ENCODE measurements around the gene UBALD2. TPM values are rescaled to one million over a fixed set of nuclear protein-coding genes. Genes with fewer than 3 reads are reported as not detected.
"Not testable (repeated sequence)": the region's sequence is repeated elsewhere in the genome, so short reads cannot be mapped to it uniquely, and the experiment has no call there.

UBALD2 gene
- 22.7 TPM for total RNA-seq
- long read RNA-seq, transcript UBALD2-201 (3 exons, 1,593 nt), result major isoform, 10 of 15 reads
- long read RNA-seq, partial matches to known transcripts, result 0 of 15 reads
- long read RNA-seq, other reads (novel, unspliced or antisense), result 4 of 15 reads

DNA sequence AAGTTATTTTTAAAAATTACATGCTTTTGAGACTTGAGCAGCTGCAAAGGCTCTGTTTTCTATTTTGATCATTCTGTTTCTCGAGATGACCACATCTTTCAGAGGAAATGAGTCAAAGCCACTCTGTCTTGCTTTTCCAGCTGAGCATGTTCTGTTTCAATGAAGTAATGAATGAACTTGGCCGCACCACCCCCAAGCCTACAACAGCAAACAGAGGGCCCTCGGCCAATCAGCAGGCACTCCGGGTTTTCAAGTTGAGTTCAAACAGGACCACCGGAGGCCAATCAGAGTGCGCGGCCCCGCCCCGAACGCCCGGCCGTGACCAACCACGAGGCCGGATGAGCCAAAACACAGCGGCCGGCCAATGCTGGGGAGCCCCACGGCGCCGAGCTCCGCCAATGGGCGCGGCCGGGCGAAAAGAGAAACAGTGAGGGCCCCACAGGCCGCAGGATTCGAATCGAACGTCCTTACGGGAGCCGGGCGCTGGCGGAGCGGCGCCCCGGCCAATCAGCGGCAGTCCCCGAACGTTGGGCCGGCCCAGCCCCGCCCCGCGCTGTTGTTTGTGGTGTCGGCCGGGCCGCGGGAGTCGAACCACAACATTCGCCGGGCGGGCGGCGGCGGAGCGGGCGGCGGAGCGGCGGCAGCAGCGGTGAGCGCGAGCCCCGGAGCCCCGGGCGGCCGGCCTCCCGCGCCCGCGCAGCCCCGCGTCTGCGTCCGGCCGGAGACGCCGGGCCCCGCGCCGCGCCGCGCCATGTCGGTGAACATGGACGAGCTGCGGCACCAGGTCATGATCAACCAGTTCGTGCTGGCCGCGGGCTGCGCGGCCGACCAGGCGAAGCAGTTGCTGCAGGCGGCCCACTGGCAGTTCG lies at the start of gene UBALD2:
Gene UBALD2, plus strand, starts transcription at position 594 of the 869 bp plus-strand sequence. Its CDS starts 158 bp downstream, at position 752.
- intact Hi-C loops (cut with DNase I), result no loop called here

DNA sequence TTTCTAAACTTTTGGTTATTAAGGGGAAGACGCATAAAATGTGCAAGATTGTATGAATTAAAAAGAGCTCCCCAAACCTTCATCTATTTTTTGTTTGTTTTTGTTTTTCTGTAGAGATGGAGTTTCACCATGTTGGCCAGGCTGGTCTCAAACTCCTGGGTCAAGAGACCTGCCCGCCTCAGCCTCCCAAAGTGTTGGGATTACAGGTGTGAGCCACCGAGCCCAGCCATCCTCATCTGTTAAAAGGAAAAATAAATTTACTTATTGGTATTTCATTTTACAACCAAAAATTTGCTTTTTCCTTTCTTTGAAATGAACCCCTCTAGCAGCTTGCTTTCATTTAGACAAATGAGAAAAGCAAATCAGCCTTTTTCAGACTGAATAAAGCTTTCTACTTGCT lies 48.1 kb upstream of the UBALD2 start:
- intact Hi-C loops (cut with DNase I), result no loop called here
- DNase-seq (ENCODE audit: low spot score), result no peak

More for the DNA sequence above, at the start of gene UBALD2:
- peak; percentile 100 for DNase-seq (ENCODE audit: low spot score)

DNA sequence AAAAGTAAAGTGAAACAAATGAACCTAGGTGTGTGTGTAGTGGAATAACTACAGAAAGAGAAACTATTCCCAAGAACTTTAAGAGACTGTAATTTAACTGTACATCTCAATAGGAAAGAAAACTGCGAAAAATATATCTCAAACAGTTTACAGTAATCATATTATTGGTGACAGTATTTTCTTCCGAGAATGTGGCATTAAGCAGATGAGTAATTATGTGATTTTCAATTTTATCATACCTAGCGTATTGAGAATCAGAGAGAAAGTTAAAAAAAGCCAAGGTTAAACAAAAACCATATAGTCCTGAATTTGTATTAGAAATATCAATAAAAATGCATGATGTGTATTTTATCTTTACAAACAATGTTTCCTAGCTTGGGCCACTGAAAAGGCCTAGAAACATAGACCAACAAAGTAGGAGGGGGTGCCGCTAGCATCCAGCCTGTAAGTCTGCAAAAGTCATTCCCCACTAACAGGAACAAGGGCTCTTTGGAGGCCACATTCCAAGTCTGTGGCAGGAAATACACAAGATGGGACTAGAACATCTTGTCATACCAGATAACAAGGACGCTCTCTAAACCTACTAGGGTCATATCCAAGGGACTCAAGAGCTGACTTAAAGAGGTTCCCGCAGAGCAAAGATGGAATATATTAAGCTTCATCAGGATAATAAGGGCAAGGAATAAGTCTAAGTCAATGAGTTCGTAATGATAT lies 45.3 kb upstream of the UBALD2 start:
- DNase-seq (ENCODE audit: low spot score), result no peak
- intact Hi-C loops (cut with DNase I), result no loop called here

DNA sequence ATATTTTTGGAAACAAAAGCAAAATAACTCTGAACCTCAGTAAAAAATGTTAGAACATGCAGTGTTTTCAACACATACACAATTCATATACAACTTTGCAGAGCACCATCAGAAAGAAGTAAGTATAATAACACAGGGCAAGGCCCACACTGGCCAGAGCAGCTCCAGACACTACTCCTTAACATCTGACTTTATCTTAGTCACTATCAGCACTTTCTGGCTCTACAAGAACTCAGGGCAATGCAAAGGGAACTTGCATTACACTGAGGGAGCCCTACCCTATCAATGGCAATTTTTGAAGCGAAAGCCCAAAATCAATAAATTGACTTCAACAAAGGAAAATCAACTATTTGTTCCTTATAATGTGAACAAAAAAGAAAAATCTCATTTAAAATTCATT lies 41.3 kb upstream of the UBALD2 start:
- intact Hi-C loops (cut with DNase I), result no loop called here

DNA sequence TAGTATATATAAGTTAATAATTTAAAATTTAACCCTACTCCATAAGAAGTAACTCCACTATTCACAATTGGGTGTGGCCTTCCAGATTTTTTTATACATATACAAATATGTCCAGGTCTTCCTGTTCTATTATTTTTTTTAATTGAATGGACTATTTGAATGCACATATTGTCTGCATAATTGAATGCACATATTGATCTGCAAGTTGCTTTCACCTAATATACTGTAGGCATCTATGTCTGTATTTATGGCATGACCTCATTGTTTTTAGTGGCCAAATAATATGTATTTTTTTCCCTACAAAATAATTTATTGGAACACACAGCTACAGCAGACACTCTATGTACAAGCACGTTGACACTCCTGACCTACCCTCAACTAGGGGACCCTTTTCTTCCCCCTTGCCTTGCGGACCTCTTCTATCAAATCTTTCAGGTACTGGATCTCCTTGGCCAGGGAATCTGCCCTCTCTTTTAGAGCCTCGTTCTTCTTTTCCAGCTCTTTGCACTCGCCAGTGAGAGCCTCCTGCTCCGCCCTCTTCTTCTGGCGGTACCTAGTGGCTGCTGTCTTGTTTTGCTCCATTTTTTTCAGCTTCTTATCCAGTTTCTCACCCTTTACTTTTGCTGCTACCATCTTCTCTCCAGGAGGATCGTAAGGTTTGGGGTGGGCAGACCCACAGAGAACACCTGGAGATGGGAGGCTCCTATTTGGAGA lies 39.6 kb upstream of the UBALD2 start:
- intact Hi-C loops (cut with DNase I); DNase-seq (ENCODE audit: low spot score): not testable (repeated sequence)

More for the DNA sequence above, 41.3 kb upstream of the UBALD2 start:
- no peak for DNase-seq (ENCODE audit: low spot score)

DNA sequence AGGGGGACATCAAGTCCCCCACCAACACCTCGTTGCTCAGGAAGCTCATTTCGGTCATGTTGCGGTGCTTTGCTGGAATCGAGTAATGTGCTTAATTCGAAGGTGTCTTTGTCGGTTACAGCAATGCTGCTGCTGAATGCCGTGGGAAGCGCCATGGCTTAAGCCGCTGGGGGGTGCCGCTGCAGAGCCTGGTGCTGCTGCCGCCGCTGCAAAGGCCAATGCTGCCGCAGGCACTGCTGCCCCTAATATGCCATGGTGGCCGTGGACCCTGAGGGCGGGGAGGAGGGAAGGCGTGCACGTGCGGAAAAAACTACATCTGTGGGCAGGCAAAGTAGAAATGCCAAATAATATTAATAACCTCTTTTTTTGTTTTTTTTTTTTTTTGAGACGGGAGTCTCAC lies 38.4 kb upstream of the UBALD2 start:
- intact Hi-C loops (cut with DNase I); DNase-seq (ENCODE audit: low spot score): not testable (repeated sequence)

DNA sequence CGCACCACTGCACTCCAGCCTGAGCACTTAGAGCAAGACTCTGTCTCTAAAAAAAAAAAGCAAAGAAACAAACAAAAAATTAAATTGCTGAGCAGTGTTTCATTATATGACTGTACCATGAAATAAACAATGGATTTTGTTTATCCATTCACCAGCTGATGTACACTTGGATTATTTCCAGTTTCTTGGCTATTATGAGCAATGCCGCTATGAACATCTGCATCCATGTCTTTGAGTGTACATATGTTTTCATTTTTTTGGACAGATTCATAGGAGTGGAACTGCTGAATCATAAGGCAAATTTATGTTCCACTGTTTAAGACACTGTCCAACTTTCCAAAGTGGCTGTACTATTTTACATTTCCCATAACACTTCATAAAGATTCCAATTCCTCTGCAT lies 32.8 kb upstream of the UBALD2 start:
- no peak for DNase-seq (ENCODE audit: low spot score)
- intact Hi-C loops (cut with DNase I), result no loop called here

DNA sequence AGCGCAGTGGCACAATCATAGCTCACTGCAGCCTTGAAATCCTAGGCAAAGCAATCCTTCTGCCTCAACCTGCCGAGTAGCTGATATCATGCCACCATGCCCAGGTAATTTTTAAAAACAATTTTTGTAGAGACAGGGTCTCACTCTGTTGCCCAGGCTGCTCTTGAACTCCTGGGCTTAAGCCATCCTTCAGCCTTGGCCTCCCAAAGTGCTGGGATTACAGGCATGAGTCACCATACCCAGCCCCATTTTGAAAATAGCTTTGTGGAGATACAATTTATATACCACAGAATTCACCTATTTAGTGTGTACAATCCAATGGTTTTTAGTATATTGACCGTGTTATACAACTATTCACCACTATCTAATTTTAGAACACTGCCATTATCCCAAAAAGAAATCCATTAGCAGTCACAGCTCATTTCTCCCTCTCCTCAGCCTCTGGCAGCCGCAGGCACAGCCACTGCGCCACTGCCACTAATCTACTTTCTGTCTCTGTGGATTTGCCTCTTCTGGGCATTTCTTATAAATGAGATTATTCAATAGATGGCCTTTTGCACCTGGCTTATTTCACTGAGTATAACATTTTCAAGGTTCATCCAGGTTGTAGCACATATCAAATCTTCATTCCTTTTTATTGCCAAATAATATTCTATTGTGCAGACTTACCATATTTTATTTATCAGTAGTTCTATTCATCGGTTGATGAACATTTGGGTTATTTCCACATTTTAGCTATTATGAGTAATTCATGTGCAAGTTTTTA lies 31.4 kb upstream of the UBALD2 start:
- intact Hi-C loops (cut with DNase I), result no loop called here

DNA sequence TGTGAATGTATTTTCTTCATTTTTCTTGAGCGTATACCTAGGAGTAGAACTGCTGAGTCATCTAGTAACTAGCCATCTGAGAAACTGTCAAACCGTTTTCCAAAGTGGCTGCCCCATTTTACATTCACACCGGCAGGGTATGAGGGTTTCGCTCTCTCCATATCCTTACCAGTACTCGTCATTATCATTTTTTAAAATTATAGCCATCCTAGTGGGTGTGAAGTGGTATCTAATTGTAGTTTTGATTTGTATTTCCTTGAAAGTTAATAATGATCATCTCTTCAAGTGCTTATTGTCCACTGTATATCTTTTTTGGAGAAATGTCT lies 30.8 kb upstream of the UBALD2 start:
- no peak for DNase-seq (ENCODE audit: low spot score)
- intact Hi-C loops (cut with DNase I), result no loop called here

More for the DNA sequence above, 31.4 kb upstream of the UBALD2 start:
- DNase-seq (ENCODE audit: low spot score), result no peak

DNA sequence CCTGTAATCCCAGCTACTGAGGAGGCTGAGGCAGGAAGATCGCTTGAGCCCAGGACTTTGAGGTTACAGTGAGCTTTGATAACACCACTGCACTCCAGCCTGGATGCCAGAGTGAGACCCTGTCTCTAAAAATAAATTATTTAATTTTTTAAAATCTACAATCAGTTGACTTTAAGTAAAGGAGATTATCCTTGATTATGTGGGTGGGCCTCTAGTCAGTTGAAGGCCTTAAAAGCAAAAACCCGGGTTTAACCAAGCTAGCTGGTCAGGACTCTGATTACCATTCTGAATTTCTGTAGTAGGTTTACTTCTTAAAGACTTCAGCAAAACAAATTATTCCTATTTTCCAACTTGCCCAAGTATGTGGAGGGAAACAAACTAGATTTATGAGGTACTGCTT lies 29.3 kb upstream of the UBALD2 start:
- DNase-seq (ENCODE audit: low spot score), result no peak
- intact Hi-C loops (cut with DNase I), result no loop called here

DNA sequence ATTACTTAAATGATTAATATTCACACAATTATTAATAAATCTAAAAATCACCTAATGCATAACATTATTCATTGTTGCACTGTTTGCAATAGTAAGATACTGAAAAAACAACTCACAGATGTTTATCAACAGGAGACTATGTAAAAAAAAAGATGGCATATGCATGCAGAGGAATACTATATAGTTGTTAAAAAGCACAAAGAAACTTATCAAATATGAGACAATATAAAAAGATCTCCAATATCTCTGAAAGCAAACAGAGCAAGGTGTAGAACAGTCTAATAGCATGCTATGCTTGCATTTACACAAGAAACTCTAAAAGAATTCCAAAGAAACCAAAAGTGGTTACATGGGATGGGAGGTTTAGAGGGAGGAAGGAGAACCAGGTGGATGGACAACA lies 28.5 kb upstream of the UBALD2 start:
- intact Hi-C loops (cut with DNase I), result no loop called here
- DNase-seq (ENCODE audit: low spot score), result no peak

DNA sequence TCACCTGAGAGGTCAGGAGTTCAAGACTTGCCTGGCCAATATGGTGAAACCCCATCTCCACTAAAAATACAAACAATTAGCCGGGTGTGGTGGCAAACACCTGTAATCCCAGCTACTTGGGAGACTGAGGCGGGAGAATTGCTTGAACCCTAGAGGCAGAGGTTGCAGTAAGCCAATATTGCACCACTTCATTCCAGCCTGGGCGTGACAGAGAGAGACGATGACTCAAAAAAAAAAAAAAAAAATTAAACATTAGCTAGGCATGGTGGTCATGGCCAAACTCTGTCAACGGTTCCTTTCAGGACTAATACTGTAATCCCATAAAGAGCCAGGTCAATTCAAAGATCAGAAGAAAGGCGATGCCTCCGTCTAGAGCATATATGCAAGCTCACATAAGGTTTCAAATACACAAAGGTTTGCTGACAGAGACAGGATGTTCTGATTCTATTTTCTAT lies 27.3 kb upstream of the UBALD2 start:
- intact Hi-C loops (cut with DNase I), result no loop called here

DNA sequence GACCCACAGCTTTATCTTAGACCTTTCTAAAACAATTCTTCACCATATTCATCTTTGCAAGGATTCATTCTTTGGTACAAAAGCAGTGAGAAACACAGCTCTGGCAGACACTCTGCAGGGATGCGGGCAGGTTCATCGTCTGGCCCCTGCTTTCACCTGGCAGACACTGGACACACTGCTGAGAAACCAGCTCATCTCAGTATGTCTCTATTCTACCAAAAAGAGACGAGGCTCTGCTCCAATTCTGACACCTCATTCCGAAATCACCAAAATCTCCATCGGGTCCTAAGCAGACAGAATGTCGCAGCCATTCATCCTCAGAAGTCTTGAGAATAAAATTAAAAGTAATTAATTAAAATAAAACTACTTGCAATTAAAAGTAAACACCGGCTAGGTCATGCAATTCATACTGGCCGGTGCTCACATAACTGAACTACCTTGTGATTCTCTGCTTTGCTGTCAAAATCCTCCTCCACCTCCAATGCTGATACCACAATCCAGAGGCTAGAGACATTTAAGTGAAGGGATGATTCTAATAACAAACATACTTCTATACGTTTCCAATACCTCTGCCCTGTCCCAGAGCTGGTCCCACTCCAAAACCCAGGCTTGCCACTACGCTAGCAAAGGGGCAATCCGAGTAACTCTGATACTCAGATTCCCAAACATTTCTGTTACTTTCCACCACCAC lies 26.2 kb upstream of the UBALD2 start:
- intact Hi-C loops (cut with DNase I), result no loop called here
- DNase-seq (ENCODE audit: low spot score), result no peak

More for the DNA sequence above, 27.3 kb upstream of the UBALD2 start:
- no peak for DNase-seq (ENCODE audit: low spot score)

DNA sequence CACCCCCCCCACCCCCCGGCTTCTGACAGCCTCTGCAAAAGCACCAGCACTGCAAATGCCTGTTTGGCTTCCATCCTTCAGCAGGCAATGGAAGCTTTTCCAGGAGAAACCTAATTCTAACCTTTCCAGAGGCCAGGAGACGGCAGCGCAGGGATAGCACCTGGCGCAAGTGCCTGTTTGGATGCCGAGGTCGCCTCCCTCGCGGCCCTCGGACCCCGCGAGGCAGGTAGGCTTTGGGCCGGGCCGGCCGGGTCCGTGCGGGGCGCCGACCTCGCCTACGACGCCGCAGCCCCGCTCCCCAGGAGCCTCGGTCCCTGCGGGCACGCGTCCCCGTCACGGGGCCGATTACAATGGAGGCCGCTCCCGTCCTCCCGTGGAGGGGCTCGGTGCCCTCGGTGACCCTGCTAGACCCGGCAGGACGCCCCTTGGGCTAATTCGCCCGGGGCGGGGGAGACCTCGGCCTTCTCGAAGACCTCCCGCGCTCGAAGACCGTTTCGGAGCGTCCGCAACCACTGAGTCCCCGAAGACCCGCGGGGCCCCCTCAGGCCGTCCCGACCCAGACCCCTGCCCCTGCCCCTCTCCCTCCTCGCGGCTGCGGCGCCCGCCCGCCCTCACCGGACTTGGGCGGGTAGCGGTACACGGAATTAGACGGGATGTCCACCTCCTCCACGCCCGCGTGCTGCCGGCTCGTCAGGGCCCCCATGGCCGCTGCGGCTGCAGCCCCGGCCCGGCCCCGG lies 25.4 kb upstream of the UBALD2 start:
- intact Hi-C loops (cut with DNase I), result loop anchor here (2.0 kb wide), 1 partner anchor 19 kb away; no protein-coding TSS in a partner anchor
- DNase-seq (ENCODE audit: low spot score), result no peak

DNA sequence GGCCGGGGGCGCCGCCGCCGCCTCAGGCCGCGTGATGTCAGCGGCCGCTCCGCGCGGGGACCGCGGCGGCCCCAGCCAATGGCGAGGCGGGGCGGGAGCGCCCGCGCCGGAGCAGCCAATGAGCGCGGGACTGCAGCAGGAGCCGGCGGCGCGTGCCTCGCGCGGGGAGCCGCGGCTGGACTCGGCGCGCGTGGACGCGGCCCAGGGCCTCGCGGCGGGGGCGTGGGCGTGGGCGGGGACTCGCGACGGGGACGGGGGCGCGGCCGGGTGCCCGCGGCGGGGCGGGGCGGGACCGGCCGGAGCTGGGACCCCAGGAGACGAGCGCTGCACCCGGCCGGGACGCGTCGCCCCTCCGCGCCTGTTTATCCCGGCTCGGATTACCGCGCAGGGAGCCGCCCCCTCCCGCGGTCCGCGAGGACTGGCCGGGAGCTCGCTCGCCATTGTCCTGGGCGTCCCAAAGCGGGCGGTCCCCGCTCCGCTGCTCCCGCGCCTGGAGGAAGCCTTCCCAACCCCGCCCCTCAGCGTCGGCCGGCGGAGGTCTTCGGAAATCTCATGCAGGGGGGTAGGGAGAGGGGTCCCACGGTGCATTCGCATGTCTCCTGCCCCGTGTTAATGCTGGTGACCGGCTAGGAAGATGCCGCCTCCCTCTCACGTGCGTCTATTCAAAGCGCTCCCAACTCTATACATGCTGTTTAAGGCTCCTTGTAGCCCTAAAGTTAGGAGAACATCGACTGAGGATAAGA lies 24.5 kb upstream of the UBALD2 start, which contains the start of gene RNF157:
Gene RNF157, minus strand, starts transcription at position 33 of the 743 bp plus-strand sequence. CDS start 253 bp downstream, outside the sequence.
- intact Hi-C loops (cut with DNase I), result loop anchor here (2.0 kb wide), 1 partner anchor 18 kb away; no protein-coding TSS in a partner anchor
- DNase-seq (ENCODE audit: low spot score), result peak; percentile 87

DNA sequence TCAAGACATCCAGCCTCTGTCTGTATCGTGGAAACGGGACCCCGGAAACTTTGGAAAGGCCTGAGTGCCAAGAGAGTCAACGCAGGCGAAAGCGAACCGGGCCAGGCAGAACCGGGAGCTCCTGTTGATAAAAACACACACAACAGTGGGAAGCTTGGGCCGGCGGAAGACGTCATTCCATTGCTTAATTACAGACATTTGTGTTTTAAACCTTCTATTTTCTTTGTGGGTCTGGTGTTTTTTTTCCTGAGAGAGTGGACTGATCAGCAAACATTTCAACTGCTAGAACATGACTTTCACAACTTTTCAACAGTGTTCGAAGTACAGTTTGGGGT lies 24.0 kb upstream of the UBALD2 start:
- DNase-seq (ENCODE audit: low spot score), result no peak
- intact Hi-C loops (cut with DNase I), result loop anchor here (2.0 kb wide), 1 partner anchor 18 kb away; no protein-coding TSS in a partner anchor

DNA sequence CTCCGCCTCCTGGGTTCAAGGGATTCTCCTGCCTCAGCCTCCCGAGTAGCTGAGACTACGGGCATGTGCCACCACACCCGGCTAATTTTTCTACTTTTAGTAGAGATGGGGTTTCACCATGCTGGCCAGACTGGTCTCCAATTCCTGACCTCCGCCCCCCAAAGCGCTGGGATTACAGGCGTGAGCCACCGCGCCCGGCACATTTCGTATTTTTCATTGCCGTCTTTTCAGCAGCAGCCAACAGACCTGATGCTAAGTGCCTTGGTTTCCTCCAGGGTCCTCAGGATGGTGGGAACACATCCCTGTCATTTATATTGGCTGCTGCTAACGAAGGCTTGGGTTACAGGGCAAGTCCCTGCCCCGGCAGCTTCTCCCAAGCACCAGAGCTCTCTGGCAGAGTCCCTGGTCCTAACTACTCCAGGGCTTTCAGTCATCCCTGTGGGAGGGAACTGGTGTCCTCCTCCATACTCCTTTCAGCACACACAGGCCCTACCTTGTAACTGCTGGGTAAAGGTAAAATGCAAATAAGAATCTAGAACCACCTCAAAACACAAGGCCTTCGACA lies 23.4 kb upstream of the UBALD2 start:
- intact Hi-C loops (cut with DNase I), result loop anchor here (2.0 kb wide), 1 partner anchor 17 kb away; no protein-coding TSS in a partner anchor
- DNase-seq (ENCODE audit: low spot score), result no peak
